NCI-H446 (cell line): ENCODE measurements around the gene EOLA1.
A peak's percentile ranks its signal among the peaks of the same experiment; 100 is the strongest.
"Not testable (repeated sequence)": the region's sequence is repeated elsewhere in the genome, so short reads cannot be mapped to it uniquely, and the experiment has no call there.

Source experiments
- DNase-seq, 2 experiments: peaks; one replicate each; lab custom pipeline; 2025; lab: John Stamatoyannopoulos, UW

EOLA1 gene

DNA sequence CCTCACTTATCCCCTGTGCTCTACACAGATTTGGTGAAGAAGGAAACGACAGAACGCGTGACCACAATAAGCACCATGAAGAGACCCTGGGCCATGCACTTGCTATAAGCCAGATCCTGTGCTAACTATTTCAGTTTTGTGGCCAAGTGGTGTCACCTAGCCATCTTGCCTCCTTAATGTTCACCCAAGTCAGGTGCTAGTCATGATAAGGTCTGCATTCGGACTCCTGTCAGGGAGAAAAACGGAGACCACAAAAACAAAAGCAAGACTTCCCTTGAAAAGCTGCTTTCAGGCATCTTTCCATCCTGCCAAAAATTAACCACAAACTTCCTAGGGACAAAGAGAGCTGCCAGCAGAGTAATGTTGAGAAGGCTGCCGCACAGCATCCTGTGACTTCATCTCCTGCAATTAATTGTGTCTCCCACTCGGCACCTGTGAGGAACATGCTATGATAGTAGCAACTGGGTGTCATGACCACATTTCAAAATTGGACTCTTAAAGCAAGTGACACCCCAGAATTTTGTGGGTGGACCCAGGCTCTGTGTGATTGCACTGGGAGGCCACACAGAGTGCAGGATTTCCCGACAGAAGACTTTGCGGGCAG is 26.9 kb upstream of the EOLA1 start:
- no peak for DNase-seq

DNA sequence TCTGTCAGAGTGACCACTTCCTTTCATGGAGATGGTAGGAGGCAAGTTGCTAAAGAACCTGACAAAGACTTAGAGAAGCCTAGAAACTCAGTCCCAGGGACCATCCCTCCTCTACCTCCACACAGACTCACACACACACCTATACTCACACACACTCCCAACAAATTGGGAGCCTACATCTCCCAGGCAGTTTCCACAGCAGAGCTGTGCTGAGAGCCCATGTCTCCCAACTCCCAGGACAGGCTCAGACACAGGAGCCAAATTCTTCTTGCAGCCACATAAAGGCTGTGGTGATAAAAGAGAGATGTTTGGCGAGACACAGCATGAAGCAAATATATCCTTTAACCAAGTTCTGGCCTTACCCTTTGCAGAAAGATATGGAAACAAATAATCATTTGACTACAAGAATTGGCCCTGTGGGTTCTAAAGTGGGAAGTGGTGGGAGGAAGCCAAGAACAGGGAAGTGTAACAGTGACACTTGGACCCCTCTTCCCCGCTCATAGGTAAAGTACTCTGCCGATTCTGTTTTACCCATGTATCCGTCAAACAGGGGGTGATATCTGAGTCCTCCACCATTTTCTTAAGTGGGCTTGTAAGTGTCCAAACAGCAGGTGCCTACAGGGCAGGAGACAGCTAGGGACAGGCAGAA is 24.7 kb upstream of the EOLA1 start:
- DNase-seq, result no peak

DNA sequence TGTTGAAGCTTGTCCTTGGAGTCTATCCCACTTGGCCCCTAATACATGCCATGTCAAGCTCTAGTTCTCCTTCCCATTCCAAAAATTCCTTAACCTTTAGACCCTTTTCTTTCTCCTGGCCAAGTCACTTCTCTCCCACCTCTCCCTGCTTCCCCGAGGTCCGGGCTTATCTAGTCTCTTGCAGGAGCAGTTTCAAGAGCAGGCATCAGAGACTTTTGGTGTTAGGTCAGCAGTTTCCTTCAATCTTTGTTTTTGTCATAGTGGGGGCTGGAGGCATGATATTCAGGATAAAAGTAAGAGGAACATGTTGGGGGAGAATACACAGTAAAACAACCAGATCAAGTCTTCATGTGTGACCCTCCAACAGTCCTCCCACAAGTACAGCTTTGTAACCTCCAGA is 24.2 kb upstream of the EOLA1 start:
- DNase-seq, result no peak

DNA sequence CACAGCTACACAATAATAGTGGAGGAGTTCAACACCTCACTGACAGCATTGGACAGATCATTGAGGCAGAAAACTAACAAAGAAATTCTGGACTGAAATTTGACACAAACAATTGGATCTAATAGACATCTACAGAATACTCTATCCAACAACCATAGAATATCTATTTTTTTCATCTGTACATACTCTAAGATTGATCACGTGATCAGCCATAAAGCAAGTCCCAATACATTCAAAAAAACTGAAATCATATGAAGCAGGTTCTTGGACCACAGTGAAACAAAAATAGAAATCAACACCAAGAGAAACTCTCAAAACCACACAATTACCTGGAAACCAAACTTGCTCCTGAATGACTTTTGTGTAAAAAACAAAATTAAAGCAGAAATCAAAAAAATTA is 23.5 kb upstream of the EOLA1 start:
- no peak for DNase-seq

DNA sequence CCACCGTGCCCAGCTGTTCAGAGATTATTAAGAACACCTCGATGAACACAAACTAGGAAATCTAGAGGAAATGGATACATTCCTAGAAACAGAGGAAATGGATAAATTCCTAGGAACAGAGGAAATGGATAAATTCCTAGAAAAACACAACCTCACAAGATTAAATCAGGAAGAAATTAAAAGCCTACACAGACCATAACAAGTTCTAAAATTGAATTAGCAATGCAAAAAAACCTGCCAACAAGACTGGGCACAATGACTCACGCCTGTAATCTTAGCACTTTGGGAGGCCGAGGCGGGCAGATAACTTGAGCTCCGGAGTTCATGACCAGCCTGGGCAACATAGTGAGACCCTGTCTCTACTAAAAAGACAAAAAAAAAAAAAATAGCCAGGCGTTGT is 22.6 kb upstream of the EOLA1 start:
- DNase-seq, result no peak

DNA sequence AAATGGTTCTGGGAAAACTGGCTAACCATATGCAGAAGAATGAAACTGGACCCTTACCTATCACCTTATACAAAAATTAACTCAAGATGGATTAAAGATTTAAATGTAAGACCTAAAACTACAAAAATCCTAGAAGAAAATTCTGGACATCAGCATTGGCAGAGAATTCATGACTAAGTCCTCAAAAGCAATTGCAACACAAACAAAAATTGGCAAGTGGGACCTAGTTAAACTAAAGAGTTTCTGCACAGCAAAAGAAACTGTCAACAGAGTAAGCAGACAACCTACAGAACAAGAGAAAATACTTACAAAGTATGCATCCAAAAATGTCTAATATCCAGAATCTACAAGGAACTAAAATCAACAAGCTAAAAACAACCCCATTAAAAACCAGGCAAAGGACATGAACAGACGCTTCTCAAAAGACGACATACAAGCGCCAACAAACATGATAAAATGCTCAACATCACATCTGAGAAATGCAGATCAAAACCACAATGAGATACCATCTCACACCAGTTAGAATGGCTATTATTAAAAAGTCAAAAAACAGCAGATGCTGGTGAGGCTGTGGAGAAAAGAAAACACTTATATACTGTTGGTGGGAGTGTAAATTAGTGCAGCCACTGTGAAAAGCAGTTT is 20.1 kb upstream of the EOLA1 start:
- DNase-seq, result not testable (repeated sequence)

DNA sequence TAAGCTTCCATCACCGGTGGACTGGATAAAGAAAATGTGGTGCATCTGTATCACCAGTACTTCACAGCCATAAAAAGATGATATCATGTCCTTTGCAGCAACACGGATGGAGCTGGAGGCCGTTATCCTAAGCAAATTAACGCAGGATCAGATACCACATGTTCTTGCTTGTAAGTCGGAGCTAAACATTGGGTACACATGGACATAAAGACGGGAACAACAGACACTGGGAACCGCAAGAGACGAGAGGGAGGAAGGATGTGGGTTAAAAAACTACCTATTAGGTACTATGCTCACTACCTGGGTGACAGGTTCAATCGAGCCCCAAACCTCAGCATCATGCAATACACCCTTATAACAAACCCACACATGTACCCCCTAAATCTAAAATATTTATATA is 19.4 kb upstream of the EOLA1 start:
- DNase-seq, result no peak

DNA sequence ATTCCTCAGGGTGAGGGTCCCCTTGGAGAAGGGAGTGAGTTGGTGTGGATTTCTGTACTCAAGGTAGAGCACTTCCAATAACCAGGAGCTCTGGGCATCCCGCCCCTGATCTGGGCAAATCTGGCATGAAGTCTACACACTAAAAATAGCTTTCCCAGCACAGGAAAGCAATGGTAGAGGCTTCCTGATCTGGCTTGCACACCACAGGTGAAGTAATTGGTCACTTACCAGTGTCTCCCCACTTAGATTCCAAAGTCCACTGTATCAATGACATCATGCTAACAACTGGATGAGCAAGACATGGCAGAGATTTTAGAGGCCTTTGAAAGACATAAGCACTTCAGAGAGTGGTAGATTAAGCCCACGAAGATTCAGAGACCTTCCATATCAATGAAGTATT is 17.9 kb upstream of the EOLA1 start:
- no peak for DNase-seq

DNA sequence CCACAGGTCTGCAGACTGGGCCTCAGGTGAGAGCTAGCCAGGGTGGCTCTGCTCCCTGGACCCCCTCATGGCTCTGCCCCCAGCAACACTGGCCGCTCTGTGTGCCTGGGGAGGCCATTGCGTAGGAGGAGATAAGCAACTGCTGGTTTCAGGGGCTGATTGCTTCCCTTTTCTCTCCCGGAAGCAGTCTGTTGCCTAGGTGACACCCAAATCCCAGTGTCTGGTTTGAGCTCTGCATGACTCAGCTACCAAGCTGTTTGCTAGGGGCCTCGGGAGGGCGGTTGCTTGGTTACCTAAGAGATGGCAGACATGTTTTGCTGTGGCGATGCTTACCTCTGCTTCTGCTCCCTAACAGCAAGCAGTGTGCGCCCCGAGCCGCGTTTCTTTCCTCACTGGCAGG is 15.4 kb upstream of the EOLA1 start:
- peak in 1 of 2 experiments; percentile 20 for DNase-seq

DNA sequence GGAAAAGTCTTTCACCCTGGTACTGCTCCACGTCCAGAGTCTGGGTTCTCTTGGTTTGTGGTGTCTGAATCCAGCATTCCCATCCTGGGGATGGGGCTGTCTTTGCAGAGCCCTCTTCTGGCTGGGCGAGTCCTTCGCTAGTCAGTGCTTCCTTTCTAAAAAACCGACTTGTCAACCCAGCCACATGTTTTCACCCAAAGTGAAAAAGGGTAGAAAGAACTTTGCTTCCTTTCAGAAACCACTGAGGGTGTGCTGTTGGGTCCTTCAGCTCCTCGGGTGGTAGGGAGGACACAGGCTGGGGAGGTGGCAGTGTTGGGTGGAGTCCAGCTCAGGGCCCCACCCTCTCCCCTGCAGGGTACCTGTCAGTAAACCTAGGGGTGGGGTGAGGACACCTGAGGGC is 14.9 kb upstream of the EOLA1 start:
- DNase-seq, result not testable (repeated sequence)

DNA sequence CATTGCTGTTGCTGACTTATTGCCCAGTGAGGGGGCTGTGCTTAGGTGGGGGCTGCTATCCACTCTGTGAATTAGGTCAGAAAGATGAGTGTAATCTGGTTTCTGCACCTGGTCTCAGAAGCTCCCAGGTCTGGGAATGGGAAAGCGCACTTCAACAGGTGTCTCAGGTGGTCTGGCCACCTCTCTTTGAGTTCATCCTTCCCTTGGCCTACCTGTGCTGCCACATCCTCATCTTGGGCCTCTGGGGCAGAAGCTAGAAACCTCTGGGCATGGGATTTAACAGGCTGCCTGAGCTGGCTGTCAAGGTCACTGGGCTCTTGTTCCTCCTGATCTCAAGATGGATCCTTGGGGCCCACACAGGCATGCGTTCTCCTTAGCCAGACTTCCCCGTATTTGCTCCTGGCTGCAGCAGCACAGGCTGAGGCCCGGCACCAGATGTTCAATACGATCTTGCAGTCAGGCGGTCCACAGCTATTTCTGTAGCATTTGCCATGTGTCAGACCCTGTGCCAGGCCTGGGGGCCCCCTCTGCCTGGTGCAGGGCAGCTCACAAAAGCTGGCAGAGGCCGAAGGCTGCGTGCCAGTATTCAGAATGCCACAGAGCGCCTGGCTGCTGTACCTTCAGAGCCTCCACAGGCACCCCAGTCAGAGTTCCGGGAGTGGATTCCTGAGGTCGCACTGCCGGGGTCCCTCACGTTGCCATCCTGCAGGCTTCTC is 14.3 kb upstream of the EOLA1 start:
- not testable (repeated sequence) for DNase-seq

DNA sequence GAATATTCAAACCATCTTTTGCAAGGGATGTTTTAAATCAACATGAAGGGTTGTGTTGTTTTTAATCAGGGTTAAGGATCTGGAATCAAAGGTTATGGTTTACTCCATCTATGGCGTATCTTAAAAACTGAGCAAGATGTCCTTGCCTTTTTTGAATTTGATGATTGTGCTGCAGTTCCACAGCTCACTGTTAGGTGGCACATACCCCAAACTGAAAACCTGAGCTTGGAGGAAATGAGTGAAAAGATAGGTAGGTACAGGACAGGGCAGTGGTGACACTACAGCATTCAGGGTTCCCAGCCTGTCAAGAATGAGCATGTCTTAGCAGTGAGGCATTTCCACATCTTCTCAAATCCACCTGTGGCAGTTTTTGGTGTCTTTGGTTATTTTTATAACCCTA is 13.1 kb upstream of the EOLA1 start:
- DNase-seq, result peak in 1 of 2 experiments; percentile 12

DNA sequence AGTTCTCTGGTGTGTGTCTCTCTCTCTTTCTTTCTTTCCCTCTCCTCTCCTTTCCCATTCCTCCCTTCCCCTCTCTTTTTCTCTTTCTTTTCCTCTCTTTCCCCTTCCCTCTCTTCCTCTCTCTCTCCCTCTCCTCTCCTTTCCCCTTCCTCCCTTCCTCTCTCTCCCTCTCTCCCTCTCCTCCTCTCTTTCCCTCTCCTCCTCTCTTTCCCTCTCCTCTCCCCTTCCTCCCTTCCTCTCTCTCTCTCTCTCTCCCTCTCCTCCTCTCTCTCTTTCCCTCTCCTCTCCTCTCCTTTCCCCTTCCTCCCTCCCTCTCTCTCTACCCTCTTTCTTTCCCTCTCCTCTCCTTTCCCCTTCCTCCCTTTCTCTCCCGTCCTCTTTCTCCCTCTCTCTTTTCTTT is 12.4 kb upstream of the EOLA1 start:
- DNase-seq, result no peak

DNA sequence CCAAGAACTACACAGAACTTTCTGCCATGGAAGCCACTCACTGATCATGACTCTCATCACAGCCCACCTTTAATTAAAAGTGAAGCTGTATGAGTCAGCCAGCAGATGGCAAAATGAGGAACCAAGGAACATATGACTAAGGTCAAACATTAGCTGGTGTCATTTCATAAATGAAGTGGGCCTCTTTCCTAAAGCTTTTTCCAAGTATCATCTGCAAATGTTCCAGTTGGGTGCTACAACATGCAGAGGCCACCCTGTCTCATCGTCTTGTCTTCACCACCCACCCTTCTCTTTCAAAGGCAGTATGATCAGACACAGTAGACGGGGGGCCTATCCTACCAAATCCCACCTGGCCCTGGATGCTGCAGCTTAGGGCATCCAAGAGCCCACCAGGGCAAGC is 9.2 kb upstream of the EOLA1 start:
- no peak for DNase-seq

DNA sequence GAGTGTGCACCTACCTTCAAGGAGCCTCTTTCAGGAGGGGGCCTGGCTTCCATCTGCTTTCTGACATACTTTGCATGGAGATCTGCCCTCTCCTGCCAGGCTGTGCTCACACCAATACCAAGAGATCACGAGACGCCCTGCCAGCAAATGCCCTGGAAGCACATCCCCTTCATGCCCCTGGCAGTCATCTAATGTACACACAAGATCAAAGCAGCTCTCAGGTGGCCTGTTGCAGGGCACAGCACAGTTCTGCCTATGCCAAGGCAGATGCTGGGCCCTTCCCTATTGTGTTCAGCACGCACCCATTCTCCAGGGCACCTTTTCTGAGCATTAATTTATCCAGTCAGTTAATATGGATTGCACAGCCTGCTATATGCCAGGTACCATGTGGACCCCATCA is 7.9 kb upstream of the EOLA1 start:
- not testable (repeated sequence) for DNase-seq

DNA sequence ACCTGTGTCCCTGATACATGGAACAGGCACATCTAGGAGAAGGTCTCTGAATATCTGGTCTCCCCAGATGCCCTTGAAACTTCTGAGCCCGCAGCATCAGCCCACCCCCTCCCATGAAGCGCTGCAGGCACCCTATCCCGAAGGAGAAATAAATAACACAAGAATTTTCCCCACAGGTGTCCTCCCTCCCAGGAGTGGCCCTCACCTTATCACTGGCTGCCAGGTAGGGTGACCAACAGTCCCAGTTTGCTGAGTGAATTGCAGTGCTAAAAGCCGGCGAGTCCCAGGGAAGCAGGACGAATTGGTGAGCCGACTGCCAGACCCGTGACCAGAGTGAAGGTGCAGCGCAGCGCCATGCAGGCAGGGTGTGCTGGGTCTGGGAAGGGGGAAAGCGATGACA is 6.8 kb upstream of the EOLA1 start:
- not testable (repeated sequence) for DNase-seq

DNA sequence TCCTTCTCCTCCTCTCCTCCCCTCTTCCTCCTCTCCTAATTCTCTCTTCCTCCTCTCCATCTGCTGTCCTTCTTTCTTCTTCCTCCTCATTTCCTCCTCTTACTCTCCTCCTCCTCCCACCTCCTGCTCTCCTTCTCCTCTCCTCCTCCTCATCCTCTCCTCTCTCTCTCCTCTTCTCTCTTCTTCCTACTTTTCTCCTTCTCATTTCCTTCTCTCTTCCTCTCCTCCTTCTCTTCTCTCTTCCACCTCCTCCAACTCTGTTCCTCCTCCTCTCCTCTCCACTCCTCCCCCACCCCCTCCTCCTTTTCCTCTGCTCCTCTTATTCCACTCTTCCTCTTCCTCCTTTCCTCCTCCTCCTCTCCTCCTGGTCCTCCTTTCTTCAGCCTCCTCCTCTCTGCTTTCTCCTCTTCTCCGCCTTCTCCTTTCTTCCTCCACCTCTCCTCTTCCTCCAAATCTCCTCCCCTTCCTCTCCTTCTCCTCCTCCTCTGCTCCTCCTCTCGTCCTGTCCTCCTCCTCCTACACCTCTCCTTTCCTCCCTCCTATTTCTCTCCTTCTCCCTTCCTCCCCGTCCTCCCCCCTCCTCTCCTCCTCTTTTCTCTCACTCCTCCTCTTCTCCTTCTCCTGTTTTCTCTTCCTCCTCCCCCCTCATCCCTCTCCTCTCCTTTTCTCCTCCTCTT is 5.7 kb upstream of the EOLA1 start:
- DNase-seq, result not testable (repeated sequence)

DNA sequence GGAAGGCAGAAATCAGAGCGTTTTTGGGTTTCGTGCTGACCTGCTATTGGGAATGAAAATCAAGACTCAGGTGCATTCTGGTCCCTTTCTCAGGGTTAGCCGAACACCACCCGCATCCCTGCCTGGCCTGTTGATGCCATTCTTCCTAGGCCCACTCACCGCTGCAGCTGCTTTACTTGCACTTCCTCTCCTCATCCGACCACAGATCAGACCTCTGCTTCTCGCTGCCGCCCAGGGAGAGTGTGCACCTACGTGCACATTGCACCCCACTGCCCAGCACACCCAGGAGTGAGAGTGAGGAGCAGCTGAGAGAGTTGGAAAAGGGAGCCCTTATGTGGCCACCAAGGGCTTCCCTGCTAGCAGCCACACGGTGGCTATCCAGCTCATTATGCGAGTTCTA is 3.3 kb upstream of the EOLA1 start:
- DNase-seq, result not testable (repeated sequence)

DNA sequence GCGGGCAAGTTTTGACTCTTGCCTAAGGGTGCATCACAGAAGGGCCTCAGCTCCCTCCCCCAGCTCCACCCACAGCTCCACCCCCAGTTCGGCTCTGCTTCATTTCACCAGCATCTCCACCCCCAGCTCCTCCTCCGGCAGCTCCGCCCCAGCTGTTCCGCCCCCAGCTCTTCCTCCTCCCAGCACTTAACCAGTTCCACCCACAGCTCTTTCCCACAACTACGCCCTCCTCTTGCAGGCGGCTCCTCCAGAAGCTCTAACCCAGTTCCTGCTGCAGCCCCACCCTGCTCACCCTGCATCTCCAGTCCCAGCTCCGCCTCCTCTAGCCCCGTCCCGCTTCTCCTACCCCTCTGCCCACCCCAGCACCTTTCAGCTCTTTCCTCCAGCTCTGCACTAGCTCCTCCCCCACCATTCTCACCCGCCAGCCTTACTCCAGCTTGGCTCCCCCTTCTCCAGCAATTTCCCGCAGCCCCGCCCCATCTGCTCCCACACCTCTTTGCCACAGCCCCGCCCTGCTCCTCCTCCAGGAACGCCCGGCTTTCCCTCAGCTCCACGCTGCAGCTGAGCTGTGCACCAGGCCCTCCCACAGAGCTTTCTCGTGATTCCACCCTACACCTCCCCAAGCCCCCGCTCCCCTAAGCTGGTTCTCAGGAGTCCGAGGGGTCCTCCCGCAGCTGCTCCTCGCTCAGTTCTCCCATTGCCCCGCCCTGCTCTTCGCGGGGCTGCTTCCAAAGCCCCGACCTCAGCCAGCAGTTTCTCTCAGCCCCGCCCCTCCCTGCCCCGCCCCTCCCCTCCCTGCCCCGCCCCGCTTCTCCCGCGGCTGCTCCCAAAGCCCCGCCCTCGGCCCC is 1.3 kb upstream of the EOLA1 start:
- DNase-seq, result peak; percentile 67 to 93

DNA sequence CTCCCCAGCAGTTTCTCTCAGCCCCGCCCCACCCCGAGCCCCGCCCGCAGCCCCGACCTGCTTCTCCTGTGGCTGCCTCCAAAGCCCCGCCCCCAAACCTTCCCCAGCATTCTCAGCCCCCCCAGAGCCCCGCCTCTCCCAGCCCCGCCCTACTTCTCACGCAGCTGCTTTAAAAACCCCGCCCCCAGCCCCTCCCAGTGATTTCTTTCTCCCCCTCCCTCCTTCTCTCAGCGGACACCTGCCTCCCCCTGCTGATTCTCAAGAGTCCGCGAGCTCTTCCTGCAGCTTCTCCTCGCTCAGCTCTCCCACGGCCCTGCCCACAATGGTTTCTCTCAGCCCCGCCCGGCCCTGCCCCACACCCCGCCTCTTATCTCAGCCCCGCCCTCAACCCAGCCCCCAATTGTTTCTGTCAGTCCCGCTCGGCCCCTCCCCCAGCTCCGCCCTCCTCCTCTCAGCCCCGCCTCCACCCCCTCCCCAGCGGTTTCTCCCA is 636 bp upstream of the EOLA1 start:
- DNase-seq, result peak; percentile 78 to 91

DNA sequence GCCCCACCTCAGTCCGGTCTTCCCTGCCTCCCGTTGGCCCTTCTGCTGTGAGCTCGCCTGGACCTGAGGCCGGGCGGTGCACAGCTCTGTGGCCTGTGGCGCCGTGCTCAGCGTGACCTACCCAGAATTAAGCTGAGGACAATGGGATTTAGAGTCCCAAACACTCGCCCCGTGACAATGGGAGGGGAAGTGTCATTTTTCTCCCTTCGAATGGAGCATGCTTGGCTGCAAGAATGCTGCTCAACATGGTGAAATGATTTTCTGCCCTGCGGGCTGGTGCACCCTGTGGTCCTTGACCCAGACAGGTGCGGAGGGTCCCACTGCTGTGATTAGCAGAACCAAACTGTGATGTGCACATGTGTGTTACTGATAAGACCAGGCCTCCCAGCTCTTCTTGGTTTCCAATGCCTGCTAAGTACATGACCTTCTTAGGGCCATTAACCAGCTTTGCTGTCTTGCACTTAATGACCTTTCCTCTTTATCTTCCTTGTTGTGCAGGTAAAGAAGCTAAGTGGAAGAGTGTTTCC is 772 bp downstream of the EOLA1 start:
- no peak for DNase-seq
